ENCODE measurements around the gene MRPL30.
"Not testable (repeated sequence)": the region's sequence is repeated elsewhere in the genome, so short reads cannot be mapped to it uniquely, and the experiment has no call there.

GRCh38 chr2:99192364-99192763, 11.4 kb downstream of the MRPL30 start:
- TF ChIP-seq CTCF (IDR thresholded peaks at IDR 0.05; ENCODE audit: poor library complexity); EZH2 (IDR thresholded peaks at IDR 0.05; ENCODE audit: borderline replicate concordance): not testable (repeated sequence)
